Subcutaneous abdominal adipose tissue (tissue), 5 donors: ENCODE measurements around the gene SLC4A11.

ENCODE experiments used
- H3K27ac ChIP-seq: one replicate; pipeline ENCODE4 v1.7.0; 2013; ENCODE audit warnings: low read depth, mild to moderate bottlenecking, inconsistent platforms, low read length, moderate library complexity
- H3K27me3 ChIP-seq, 5 donors: one replicate each; pipeline ENCODE4 v1.7.0; 2013; ENCODE audit warnings: low read length in 5 of 5, inconsistent platforms in 1 of 5; ENCODE audit not compliant: control insufficient read depth in 5 of 5, insufficient read depth in 4 of 5
- H3K36me3 ChIP-seq, 5 donors: one replicate each; pipeline ENCODE4 v1.7.0; 2013; ENCODE audit warnings: low read length in 5 of 5; ENCODE audit not compliant: control insufficient read depth in 5 of 5, insufficient read depth in 5 of 5
- H3K4me1 ChIP-seq, 5 donors: one replicate each; pipeline ENCODE4 v1.7.0; 2013; ENCODE audit warnings: low read length in 5 of 5, mild to moderate bottlenecking in 3 of 5, moderate library complexity in 1 of 5; ENCODE audit not compliant: control insufficient read depth in 5 of 5, insufficient read depth in 5 of 5
- H3K4me3 ChIP-seq, 5 donors: one replicate each; pipeline ENCODE4 v1.7.0; 2013; ENCODE audit warnings: low read length in 5 of 5, low read depth in 1 of 5
- H3K9ac ChIP-seq, 5 donors: one replicate each; pipeline ENCODE4 v1.7.0; 2013; ENCODE audit warnings: low read length in 5 of 5, mild to moderate bottlenecking in 4 of 5, moderate library complexity in 3 of 5
- H3K9me3 ChIP-seq, 5 donors: one replicate each; pipeline ENCODE4 v1.7.0; 2013; ENCODE audit warnings: low read length in 5 of 5; ENCODE audit not compliant: control insufficient read depth in 5 of 5
- donor health status: healthy.
- donor health status: healthy.
- donor health status: healthy.
- donor health status: healthy.
- donor health status: healthy.

The SLC4A11 gene

DNA sequence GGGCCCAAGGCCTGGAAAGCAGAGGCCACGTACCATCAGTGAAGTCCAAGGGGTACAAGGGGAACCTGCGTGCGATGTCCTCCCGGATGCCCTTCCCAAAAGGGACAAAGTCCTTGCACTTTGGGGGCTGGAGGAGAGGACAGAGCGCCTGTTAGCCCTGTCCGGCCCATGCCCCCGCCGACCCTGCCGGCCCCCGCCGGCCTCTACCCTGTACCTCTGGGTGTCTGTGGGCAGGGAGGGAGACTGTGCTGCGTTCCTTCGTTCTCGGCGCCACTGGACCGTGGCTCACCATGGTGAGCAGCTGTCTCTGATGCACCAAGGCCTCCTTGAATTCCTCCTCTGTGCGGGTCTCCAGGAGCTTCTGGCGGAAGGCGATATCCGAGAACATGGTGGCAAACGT is 7.9 kb downstream of the SLC4A11 start:
- Histone ChIP-seq H3K27ac (no peak overlapping the region), H3K4me3 (no peak overlapping the region), H3K27me3 (peaks cover 10 to 18% (median 14%) of the 10 kb centered on the region in 5 donors), H3K9me3 (no peaks in the 10 kb centered on the region), H3K36me3 (peaks cover 0 to 11% (median 5%) of the 10 kb centered on the region in 5 donors), H3K9ac (no peak overlapping the region), H3K4me1 (no peaks in the 10 kb centered on the region)

DNA sequence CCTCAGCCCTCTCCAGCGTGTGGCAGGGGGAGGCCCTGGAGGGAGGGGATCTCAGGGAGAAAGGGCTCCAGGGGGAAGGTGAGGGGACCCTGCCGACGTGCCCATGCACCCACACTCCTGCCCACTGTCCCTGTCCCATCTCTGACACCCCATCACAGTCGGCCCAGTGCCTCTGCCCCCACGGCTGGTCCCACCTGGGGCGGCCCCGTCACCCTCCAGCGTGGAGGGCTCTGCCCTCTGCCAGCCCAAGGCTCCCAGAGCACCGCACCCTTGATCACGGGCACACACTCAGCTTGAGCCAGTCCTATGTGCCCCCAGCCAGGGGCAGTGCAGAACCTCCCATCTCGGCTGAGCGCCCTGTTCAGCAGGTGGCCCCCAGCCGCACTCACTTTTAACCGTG is 9.2 kb downstream of the SLC4A11 start:
- Histone ChIP-seq H3K27ac (no peak overlapping the region), H3K9me3 (no peaks in the 10 kb centered on the region), H3K27me3 (peaks cover 0 to 8% (median 2%) of the 10 kb centered on the region in 5 donors)

GRCh38 chr20:3229158-3229557 is 9.8 kb downstream of the SLC4A11 start:
- no peak overlapping the region for H3K9ac ChIP-seq
- no peak overlapping the region for H3K4me3 ChIP-seq
- peaks cover 0 to 20% (median 6%) of the 10 kb centered on the region in 5 donors for H3K36me3 ChIP-seq
- peaks cover 0 to 6% (median 0%) of the 10 kb centered on the region in 5 donors for H3K27me3 ChIP-seq
- no peaks in the 10 kb centered on the region for H3K9me3 ChIP-seq
- H3K27ac ChIP-seq: no peak overlapping the region
- no peaks in the 10 kb centered on the region for H3K4me1 ChIP-seq

More for the DNA sequence above, 9.2 kb downstream of the SLC4A11 start:
- Histone ChIP-seq H3K9ac (no peak overlapping the region), H3K4me1 (no peaks in the 10 kb centered on the region), H3K4me3 (no peak overlapping the region), H3K36me3 (peaks cover 0 to 13% (median 5%) of the 10 kb centered on the region in 5 donors)

DNA sequence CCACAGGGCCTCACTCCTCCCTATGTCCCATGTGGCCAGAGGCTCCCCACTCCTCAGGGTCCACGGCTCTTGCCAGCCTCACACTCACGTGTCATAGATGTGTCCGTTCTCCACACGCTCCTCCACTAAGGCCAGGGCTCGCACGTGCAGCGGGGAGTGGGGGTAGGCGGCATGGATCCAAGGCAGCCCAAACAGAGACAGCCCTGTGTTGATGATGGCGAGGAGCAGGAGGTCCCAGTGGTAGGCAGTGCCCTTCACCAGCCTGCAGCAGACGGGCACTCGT is 10.3 kb downstream of the SLC4A11 start:
- no peak overlapping the region for H3K27ac ChIP-seq
- no peaks in the 10 kb centered on the region for H3K9me3 ChIP-seq
- no peaks in the 10 kb centered on the region for H3K4me1 ChIP-seq
- H3K36me3 ChIP-seq: peaks cover 0 to 24% (median 10%) of the 10 kb centered on the region in 5 donors
- peaks cover 0 to 6% (median 0%) of the 10 kb centered on the region in 5 donors for H3K27me3 ChIP-seq
- H3K4me3 ChIP-seq: no peak overlapping the region
- H3K9ac ChIP-seq: no peak overlapping the region

DNA sequence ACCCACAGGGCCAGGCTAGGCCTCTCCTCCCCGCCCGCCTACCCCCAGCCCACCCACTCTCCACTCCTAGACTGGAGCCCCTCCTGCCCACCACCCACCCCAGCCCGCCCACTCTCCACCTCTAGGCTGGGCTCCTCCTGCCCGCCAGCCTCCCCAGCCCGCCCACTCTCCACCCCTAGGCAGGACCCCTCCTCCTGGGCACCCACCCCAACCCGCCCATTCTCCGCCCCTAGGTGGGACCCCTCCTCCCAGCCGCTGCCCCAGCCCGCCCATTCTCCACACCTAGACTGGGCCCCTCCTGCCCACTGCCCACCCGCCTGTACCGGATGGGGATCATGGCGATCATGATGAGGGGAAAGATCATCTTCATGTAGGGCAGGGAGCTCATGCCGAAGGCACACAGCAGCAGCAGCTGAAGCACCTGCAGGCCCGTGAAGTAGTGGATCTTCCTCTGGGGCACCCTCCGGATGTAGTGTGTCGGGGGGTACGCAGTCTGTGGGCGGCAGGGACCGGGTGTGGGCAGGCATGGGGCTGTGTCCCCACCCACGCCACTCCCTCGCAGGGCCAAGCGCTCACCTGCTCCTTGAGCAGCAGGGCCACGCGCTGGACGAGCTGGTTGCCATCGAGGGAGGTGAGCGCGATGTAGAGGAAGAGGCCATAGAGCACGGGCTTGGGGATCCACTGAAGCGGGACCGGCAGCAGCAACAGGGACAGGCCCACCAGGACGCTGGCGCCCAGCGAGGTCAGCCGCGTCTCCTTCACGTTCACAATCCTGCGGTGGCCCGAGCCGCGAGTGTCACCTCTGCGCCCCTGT is 10.8 kb downstream of the SLC4A11 start:
- Histone ChIP-seq H3K4me3 (no peak overlapping the region), H3K9me3 (no peaks in the 10 kb centered on the region), H3K36me3 (peaks cover 0 to 30% (median 14%) of the 10 kb centered on the region in 5 donors), H3K9ac (no peak overlapping the region), H3K27ac (no peak overlapping the region), H3K27me3 (peaks cover 0 to 6% (median 0%) of the 10 kb centered on the region in 5 donors), H3K4me1 (no peaks in the 10 kb centered on the region)

- peaks cover 0 to 36% (median 20%) of the 10 kb centered on the region in 5 donors for H3K36me3 ChIP-seq
- H3K27me3 ChIP-seq: peaks cover 0 to 6% (median 0%) of the 10 kb centered on the region in 5 donors
- no peak overlapping the region for H3K27ac ChIP-seq
- H3K4me1 ChIP-seq: no peaks in the 10 kb centered on the region
- H3K9me3 ChIP-seq: no peaks in the 10 kb centered on the region
- H3K9ac ChIP-seq: no peak overlapping the region
- H3K4me3 ChIP-seq: no peak overlapping the region
Measured at GRCh38 chr20:3227506-3227905, 11.5 kb downstream of the SLC4A11 start.

DNA sequence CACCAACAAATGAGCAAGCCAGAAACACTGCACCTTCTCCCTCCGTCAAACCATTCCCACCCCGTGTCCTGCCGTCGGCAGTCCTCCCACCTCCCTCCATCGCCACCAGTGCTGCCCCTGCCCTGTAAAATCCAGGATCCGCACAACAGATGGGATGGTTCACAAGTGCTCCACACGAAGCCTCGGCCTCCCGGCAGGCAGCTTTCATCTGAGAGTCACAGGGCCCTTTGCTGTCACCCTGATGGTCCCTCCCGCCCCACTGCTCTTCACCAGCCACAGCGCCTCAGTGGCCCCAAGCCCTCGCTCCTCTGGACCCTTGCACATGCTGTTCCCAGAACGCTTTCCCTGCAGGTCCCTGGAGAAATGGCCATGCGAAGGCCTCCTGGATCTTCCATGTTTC is 12.1 kb downstream of the SLC4A11 start:
- Histone ChIP-seq H3K27me3 (peaks cover 0 to 6% (median 0%) of the 10 kb centered on the region in 5 donors), H3K4me3 (no peak overlapping the region), H3K4me1 (no peaks in the 10 kb centered on the region), H3K9me3 (no peaks in the 10 kb centered on the region), H3K27ac (no peak overlapping the region), H3K9ac (no peak overlapping the region), H3K36me3 (peaks cover 0 to 42% (median 26%) of the 10 kb centered on the region in 5 donors)

DNA sequence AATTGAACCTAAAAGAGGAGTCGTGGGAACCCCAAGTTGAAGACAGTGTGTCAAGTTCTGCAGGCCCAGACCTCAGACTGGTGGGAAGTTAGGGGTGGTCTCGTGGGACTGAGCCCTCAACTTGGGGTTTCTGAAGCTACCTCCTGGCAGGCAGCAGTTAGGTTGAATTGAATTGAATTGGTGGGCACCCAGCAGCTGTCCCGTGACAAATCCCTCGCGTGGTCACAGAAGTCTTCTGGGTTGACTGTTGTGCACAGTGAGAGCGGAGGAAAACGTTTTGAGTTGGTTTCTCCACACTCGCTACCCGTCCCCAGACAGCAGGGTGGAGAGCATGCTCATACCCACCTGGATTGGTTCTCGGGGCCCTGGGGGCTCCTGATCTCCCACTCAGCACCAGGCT is 12.9 kb downstream of the SLC4A11 start:
- Histone ChIP-seq H3K27ac (no peak overlapping the region), H3K9ac (no peak overlapping the region), H3K4me3 (no peak overlapping the region), H3K9me3 (no peaks in the 10 kb centered on the region), H3K4me1 (no peaks in the 10 kb centered on the region), H3K27me3 (peaks cover 0 to 6% (median 0%) of the 10 kb centered on the region in 5 donors), H3K36me3 (peaks cover 0 to 50% (median 34%) of the 10 kb centered on the region in 5 donors)

GRCh38 chr20:3224681-3225421 is 14.1 kb downstream of the SLC4A11 start:
- Histone ChIP-seq H3K9me3 (no peaks in the 10 kb centered on the region), H3K27me3 (peaks cover 0 to 6% (median 0%) of the 10 kb centered on the region in 5 donors), H3K9ac (no peak overlapping the region), H3K36me3 (peaks cover 0 to 60% (median 38%) of the 10 kb centered on the region in 5 donors), H3K27ac (no peak overlapping the region), H3K4me1 (no peaks in the 10 kb centered on the region), H3K4me3 (no peak overlapping the region)

GRCh38 chr20:3223994-3224680 is 14.9 kb downstream of the SLC4A11 start:
- Histone ChIP-seq H3K27me3 (no peaks in the 10 kb centered on the region), H3K4me3 (no peak overlapping the region), H3K9ac (no peak overlapping the region), H3K4me1 (no peaks in the 10 kb centered on the region), H3K27ac (no peak overlapping the region), H3K9me3 (no peaks in the 10 kb centered on the region), H3K36me3 (peaks cover 0 to 60% (median 38%) of the 10 kb centered on the region in 5 donors)
